ENCODE results near the gene KCNT2.

Gene KCNT2

GRCh38 chr1:196611873-196612272 lies 3.6 kb upstream of the KCNT2 start:
- peak; percentile 13 for DNase-seq (ENCODE audit: low read depth, low spot score)
- TF ChIP-seq ZNF274 (IDR thresholded peaks at IDR 0.05; ENCODE audit: low read depth, low read length) (no peak), YY1 (IDR thresholded peaks at IDR 0.05; ENCODE audit: insufficient read depth, insufficient read length) (no peak), SUZ12 (IDR thresholded peaks at IDR 0.05; ENCODE audit: extremely low read depth, insufficient read depth, insufficient read length) (no peak)

GRCh38 chr1:196609370-196609737 lies 1.1 kb upstream of the KCNT2 start:
- Histone ChIP-seq H3K9ac (ENCODE audit: insufficient read length, low read depth) (peak overlapping the region; percentile 81), H3K9me3 (ENCODE audit: insufficient read depth, low read length) (no peaks in the 10 kb centered on the region; the same call in 1 of the 2 replicates), H3K4me3 (ENCODE audit: insufficient read length, low read depth) (peak overlapping the region; percentile 62), H3K36me3 (ENCODE audit: insufficient read depth, insufficient read length, low read length) (no peaks in the 10 kb centered on the region), H3K4me1 (ENCODE audit: insufficient read depth, insufficient read length) (no peaks in the 10 kb centered on the region), H3K27me3 (ENCODE audit: insufficient read depth, insufficient read length) (no peaks in the 10 kb centered on the region)
- DNase-seq (ENCODE audit: low read depth, low spot score): no peak
- TF ChIP-seq SUZ12 (IDR thresholded peaks at IDR 0.05; ENCODE audit: extremely low read depth, insufficient read depth, insufficient read length): no peak
- no peak for TF ChIP-seq YY1 (IDR thresholded peaks at IDR 0.05; ENCODE audit: insufficient read depth, insufficient read length)

More at GRCh38 chr1:196611873-196612272, 3.6 kb upstream of the KCNT2 start:
- Histone ChIP-seq H3K4me3 (ENCODE audit: insufficient read length, low read depth) (no peak overlapping the region), H3K4me1 (ENCODE audit: insufficient read depth, insufficient read length) (no peaks in the 10 kb centered on the region), H3K36me3 (ENCODE audit: insufficient read depth, insufficient read length, low read length) (no peaks in the 10 kb centered on the region), H3K27me3 (ENCODE audit: insufficient read depth, insufficient read length) (no peaks in the 10 kb centered on the region), H3K9me3 (ENCODE audit: insufficient read depth, low read length) (no peaks in the 10 kb centered on the region), H3K9ac (ENCODE audit: insufficient read length, low read depth) (no peak overlapping the region)

GRCh38 chr1:196607981-196608380 lies 259 bp downstream of the KCNT2 start:
- DNase-seq (ENCODE audit: low read depth, low spot score): peak; percentile 22
- Histone ChIP-seq H3K9me3 (ENCODE audit: insufficient read depth, low read length) (no peaks in the 10 kb centered on the region; the same call in 1 of the 2 replicates), H3K36me3 (ENCODE audit: insufficient read depth, insufficient read length, low read length) (no peaks in the 10 kb centered on the region), H3K9ac (ENCODE audit: insufficient read length, low read depth) (peak overlapping the region; percentile 81), H3K4me3 (ENCODE audit: insufficient read length, low read depth) (peak overlapping the region; percentile 62), H3K27me3 (ENCODE audit: insufficient read depth, insufficient read length) (no peaks in the 10 kb centered on the region), H3K4me1 (ENCODE audit: insufficient read depth, insufficient read length) (no peaks in the 10 kb centered on the region)
- no peak for TF ChIP-seq SUZ12 (IDR thresholded peaks at IDR 0.05; ENCODE audit: extremely low read depth, insufficient read depth, insufficient read length)
- TF ChIP-seq YY1 (IDR thresholded peaks at IDR 0.05; ENCODE audit: insufficient read depth, insufficient read length): no peak
- no peak for TF ChIP-seq ZNF274 (IDR thresholded peaks at IDR 0.05; ENCODE audit: low read depth, low read length)

GRCh38 chr1:196603651-196604050 lies 4.6 kb downstream of the KCNT2 start:
- no peaks in the 10 kb centered on the region for H3K36me3 ChIP-seq (ENCODE audit: insufficient read depth, insufficient read length, low read length)

GRCh38 chr1:196598942-196599748 lies 9.1 kb downstream of the KCNT2 start:
- no peak overlapping the region for H3K9ac ChIP-seq (ENCODE audit: insufficient read length, low read depth)
- H3K9me3 ChIP-seq (ENCODE audit: insufficient read depth, low read length): no peaks in the 10 kb centered on the region
- H3K4me1 ChIP-seq (ENCODE audit: insufficient read depth, insufficient read length): no peaks in the 10 kb centered on the region
- DNase-seq (ENCODE audit: low read depth, low spot score): no peak
- TF ChIP-seq ZNF274 (IDR thresholded peaks at IDR 0.05; ENCODE audit: low read depth, low read length) (no peak), YY1 (IDR thresholded peaks at IDR 0.05; ENCODE audit: insufficient read depth, insufficient read length) (no peak), SUZ12 (IDR thresholded peaks at IDR 0.05; ENCODE audit: extremely low read depth, insufficient read depth, insufficient read length) (no peak)
- H3K36me3 ChIP-seq (ENCODE audit: insufficient read depth, insufficient read length, low read length): no peaks in the 10 kb centered on the region
- no peak overlapping the region for H3K4me3 ChIP-seq (ENCODE audit: insufficient read length, low read depth)
- H3K27me3 ChIP-seq (ENCODE audit: insufficient read depth, insufficient read length): no peaks in the 10 kb centered on the region

More at GRCh38 chr1:196603651-196604050, 4.6 kb downstream of the KCNT2 start:
- Histone ChIP-seq H3K4me1 (ENCODE audit: insufficient read depth, insufficient read length) (no peaks in the 10 kb centered on the region), H3K27me3 (ENCODE audit: insufficient read depth, insufficient read length) (no peaks in the 10 kb centered on the region), H3K9me3 (ENCODE audit: insufficient read depth, low read length) (no peaks in the 10 kb centered on the region; the same call in 1 of the 2 replicates), H3K4me3 (ENCODE audit: insufficient read length, low read depth) (no peak overlapping the region), H3K9ac (ENCODE audit: insufficient read length, low read depth) (no peak overlapping the region)
- TF ChIP-seq ZNF274 (IDR thresholded peaks at IDR 0.05; ENCODE audit: low read depth, low read length) (no peak), YY1 (IDR thresholded peaks at IDR 0.05; ENCODE audit: insufficient read depth, insufficient read length) (no peak)
- DNase-seq (ENCODE audit: low read depth, low spot score): no peak

- Histone ChIP-seq H3K9ac (ENCODE audit: insufficient read length, low read depth) (no peak overlapping the region), H3K9me3 (ENCODE audit: insufficient read depth, low read length) (no peaks in the 10 kb centered on the region), H3K4me1 (ENCODE audit: insufficient read depth, insufficient read length) (no peaks in the 10 kb centered on the region), H3K4me3 (ENCODE audit: insufficient read length, low read depth) (no peak overlapping the region), H3K36me3 (ENCODE audit: insufficient read depth, insufficient read length, low read length) (no peaks in the 10 kb centered on the region), H3K27me3 (ENCODE audit: insufficient read depth, insufficient read length) (no peaks in the 10 kb centered on the region)
- TF ChIP-seq SUZ12 (IDR thresholded peaks at IDR 0.05; ENCODE audit: extremely low read depth, insufficient read depth, insufficient read length) (no peak), YY1 (IDR thresholded peaks at IDR 0.05; ENCODE audit: insufficient read depth, insufficient read length) (no peak), ZNF274 (IDR thresholded peaks at IDR 0.05; ENCODE audit: low read depth, low read length) (no peak)
- no peak for DNase-seq (ENCODE audit: low read depth, low spot score)
Observed at GRCh38 chr1:196594700-196595099, 13.5 kb downstream of the KCNT2 start.

GRCh38 chr1:196593955-196594354 lies 14.3 kb downstream of the KCNT2 start:
- DNase-seq (ENCODE audit: low read depth, low spot score): no peak
- no peaks in the 10 kb centered on the region for H3K27me3 ChIP-seq (ENCODE audit: insufficient read depth, insufficient read length)

More at GRCh38 chr1:196593955-196594354, 14.3 kb downstream of the KCNT2 start:
- no peak overlapping the region for H3K4me3 ChIP-seq (ENCODE audit: insufficient read length, low read depth)
- TF ChIP-seq ZNF274 (IDR thresholded peaks at IDR 0.05; ENCODE audit: low read depth, low read length): no peak
- no peaks in the 10 kb centered on the region for H3K36me3 ChIP-seq (ENCODE audit: insufficient read depth, insufficient read length, low read length)
- H3K9me3 ChIP-seq (ENCODE audit: insufficient read depth, low read length): no peaks in the 10 kb centered on the region
- H3K9ac ChIP-seq (ENCODE audit: insufficient read length, low read depth): no peak overlapping the region
- H3K4me1 ChIP-seq (ENCODE audit: insufficient read depth, insufficient read length): no peaks in the 10 kb centered on the region

Data from NT2/D1 (cell line).